NOMO-1 (cell line): ENCODE measurements around the gene ABCB8.

Source experiments
- DNase-seq, 2 experiments: peaks; one replicate each; lab custom pipeline; 2025; ENCODE audit not compliant: unreplicated experiment in 2 of 2; lab: John Stamatoyannopoulos, UW

ABCB8 gene

GRCh38 chr7:151056666-151057505, 28.6 kb downstream of the ABCB8 start:
- no peak for DNase-seq

GRCh38 chr7:151057506-151057988, 29.3 kb downstream of the ABCB8 start, which contains the start of gene CDK5:
CDK5 (minus strand) TSS chr7:151057897; CDS start chr7:151057848, 49 bp downstream.
- no peak for DNase-seq

GRCh38 chr7:151057989-151058780, 29.9 kb downstream of the ABCB8 start:
- DNase-seq: peak; percentile 89 to 92

- DNase-seq: no peak
Observed at GRCh38 chr7:151058781-151059366, 30.6 kb downstream of the ABCB8 start.

DNA sequence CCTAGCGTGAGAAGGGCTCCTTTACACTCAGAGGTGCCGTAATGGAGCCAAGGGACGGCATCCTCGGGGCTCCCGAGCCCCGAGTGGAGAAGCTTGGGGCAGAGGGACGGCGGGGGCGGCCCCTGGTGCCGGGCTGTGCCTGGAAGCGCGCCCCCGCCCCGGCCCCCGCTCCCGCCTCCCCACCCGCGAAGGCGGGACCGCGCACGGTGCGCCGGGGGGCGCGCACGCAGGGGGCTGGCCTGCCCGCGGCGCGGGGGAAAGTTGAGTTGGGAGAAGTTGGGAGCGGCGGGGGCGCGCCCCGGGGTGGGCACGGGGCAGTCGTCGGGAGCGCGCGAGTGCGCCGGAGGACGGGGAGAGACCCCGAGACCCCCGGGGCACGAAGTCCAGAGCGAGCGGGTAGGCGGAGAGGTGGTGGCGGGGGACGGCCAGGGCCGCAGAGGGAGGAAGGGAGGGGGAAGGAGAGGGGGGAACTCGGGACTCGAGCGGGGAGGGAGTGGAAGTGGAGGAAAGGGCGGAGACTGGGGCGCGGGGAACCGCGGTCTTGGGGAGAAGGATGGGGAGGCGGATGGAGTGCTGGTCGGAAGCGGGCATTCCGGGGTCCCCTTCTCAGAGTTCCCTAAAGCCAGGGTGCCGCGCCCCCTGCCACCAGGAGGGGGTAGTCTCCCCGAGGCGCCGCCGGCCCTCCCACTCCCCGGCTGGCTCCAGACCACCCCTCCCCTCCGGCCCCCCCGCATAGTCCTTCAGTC, 31.3 kb downstream of the ABCB8 start, which contains the start of gene SLC4A2:
SLC4A2 (plus strand) TSS at position 223 of the 746 bp plus-strand sequence. CDS start 2,399 bp downstream, outside the sequence.
- peak; percentile 18 to 37 for DNase-seq

GRCh38 chr7:151060113-151060415, 31.8 kb downstream of the ABCB8 start:
- DNase-seq: no peak

DNA sequence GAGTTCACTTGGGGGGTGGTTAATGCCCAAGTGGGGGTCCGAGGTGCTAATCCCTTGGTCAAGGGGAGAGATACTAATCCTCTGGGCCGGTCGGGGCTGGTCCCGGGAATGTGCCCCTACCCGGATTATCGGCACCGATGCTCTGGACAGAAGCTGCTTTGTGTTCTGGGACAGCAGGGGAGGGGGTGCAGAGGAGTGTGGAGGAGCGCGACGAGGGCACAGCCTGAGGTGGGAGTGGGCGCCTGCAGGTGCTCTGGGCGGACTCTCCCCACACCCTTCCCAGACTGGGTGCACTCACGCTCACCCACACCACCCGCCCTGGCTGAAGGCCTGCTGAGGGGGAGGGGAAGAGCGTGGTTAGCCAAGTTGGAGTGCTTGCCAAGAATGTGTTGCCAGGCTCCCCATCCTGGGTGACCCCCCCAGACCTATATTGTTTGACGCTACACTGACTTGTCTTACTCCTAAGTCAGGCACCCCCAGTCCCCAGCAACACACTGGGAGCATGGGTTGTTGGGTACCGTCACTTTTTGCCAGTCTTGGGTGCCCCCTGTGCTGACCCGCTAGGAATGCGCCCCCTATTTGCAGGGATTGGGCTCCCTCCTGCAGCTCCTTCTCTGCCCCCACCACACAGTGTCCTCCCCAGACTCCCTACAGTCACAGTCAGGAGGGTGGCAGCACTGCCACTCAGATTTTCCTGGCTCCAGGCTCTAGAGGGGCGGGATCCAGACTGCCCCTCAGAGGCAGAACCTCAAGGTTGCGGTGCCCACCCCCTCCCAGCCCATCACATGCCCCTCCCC, 32.4 kb downstream of the ABCB8 start:
- DNase-seq: no peak

DNA sequence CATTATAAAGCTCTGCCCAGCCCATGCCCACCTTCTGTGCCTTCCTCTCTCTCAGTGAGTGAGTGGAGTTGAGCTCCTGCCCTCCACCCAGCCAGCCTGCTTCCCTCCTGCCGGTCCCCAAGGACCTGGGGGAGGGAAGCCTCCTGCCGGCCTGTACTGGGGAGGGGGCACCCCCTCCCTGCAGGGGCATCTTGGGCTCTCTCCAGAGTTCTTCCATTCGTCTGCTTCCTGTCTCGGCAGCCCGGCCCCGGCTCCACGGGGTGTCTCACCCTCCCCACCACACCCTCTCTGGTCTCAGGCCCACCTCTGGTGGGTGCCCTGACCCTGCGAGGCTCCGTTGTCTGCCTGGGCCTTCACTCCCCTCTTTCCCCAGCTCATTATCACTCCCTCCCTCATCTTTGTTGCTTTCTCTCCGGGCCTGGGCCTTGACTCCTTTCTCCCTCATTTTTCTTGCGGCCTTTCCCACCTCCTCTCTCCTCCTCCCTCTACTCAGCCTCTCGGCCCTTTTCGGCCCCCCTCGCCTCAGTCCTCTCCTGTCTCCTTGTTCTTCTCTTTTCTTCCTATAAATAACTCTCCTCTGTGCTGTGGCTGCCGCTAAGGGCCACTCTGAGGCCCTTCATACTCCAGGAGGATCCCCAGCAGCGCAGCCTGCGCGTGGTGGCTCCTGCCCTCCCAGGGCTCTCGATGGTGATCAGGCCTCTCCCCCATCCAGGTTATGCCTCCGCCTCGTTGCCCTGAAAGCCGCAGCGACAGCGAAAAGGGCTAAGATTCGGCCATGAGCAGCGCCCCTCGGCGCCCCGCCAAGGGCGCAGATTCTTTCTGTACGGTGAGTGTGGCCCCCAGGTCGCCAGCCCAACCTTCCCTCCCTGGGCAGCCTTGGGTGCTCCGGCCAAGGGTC, 33.2 kb downstream of the ABCB8 start:
- DNase-seq: no peak

DNA sequence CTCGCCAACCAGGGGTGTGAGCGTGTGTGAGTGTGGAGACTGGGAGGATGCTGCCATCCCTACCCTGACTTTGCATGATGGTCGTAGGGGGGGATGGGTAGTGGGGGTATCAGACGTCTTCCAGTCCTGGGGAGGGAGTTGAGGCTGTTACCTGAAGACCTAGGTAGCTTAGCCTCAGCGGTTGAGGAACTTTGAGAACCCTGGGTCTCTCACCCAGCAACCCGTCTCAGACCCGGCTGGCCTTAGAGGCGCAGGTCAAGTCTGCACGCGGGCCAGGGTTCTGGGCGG, 33.8 kb downstream of the ABCB8 start:
- no peak for DNase-seq

- no peak for DNase-seq
Observed at GRCh38 chr7:151062399-151063211, 34.4 kb downstream of the ABCB8 start.

DNA sequence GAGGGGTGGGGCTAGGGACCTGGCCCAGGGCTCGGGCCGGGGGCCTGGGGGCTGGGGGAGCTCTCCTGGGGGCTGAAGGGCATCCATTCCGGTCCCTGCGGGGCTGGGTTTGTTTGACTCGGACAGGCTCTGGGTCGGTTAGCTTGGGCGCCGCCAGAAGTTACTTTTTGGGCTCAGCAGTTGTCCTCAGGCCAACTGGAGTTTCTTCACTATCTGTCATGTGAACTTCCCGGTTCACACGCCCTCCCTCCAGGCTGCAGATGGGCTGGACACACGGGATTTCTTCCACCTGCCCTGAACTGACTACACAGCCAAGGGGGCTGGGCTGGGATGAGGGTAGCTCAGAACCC, 34.9 kb downstream of the ABCB8 start:
- DNase-seq: no peak

DNA sequence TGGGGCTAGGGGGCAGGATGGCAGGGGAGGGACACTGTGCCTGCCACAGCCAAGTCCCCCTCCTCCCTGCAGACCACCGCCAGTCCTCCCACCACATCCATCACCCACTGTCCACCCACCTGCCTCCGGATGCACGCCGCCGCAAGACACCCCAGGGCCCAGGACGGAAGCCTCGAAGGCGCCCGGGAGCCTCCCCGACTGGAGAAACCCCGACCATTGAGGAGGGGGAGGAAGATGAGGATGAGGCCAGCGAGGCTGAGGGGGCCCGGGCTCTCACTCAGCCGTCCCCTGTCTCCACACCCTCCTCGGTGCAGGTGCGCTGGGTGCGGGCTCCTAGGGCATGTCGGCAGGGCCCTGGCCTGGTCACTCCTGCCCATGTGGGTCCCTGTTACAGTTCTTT, 36.2 kb downstream of the ABCB8 start:
- no peak for DNase-seq

GRCh38 chr7:151064993-151065392, 36.7 kb downstream of the ABCB8 start:
- no peak for DNase-seq

DNA sequence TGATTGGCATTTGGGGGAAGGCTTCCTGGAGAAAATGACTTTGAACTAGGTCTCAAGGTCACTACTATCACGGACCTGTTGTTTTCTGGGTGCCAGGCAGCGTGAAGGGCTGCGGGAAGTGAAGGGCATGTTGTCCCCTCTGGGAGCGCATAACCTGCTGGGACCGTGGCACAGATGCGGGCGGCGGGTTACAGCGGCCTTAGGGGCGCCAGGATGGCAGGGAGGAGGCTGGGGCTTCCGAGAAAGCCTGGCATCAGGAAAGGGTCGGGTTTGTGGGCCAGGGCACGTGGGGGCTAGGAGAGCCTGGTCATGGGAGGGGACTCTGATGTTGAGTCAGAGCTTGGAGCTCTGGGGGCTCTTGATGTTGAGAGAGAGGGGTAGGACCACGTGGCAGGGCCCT, 37.3 kb downstream of the ABCB8 start:
- DNase-seq: no peak

DNA sequence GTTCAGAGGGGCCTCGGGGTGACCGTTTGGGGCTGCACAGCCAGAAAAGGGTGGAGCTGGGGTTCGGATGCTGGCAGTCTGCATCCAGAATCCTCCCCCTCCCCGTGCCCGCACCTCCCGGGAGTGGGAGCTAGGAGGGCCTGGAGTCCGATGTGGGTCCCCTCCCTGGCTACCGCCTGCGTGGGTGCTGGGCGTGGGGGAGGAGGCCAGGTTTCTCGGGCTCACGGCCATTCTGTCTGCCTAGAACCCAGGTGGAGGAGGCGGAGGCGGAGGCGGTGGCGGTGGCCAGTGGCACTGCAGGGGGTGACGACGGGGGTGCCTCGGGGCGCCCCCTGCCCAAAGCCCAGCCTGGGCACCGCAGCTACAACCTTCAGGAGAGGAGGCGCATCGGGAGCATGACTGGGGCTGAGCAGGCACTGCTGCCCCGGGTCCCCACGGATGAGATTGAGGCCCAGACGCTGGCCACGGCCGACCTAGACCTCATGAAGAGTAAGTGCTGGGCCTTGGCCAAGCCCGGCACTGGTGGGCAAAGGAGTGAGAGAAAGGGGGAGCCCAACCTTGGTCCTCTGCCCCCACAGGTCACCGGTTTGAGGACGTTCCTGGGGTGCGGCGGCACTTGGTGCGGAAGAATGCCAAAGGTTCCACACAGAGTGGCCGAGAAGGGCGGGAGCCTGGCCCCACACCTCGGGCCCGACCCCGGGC, 38.2 kb downstream of the ABCB8 start:
- no peak for DNase-seq

GRCh38 chr7:151068069-151068773, 40.0 kb downstream of the ABCB8 start:
- DNase-seq: no peak
